H1 (cell line): ENCODE measurements around the gene OR14A16. TPM values are rescaled to one million over a fixed set of nuclear protein-coding genes. Genes with fewer than 3 reads are reported as not detected.

ENCODE experiments used
- BACH1 ChIP-seq: IDR thresholded peaks from 2 replicates; pipeline ENCODE4 v1.6.1; 2012; ENCODE audit warnings: low read length, improper control_type of control experiment
- TAF7 ChIP-seq: optimal IDR thresholded peaks from 2 replicates; pipeline ENCODE3; 2011; ENCODE audit warnings: low read depth, mild to moderate bottlenecking, inconsistent platforms, low read length, moderate library complexity, borderline replicate concordance
- polyA plus RNA-seq, 7 experiments: library from polyadenylated mRNA; depleted of rRNA in 3 of 7; stranded (reverse) in 5 of 7; unstranded in 2 of 7; fragments of >200 nt in 5 of 7; fragments of 200-250 nt in 2 of 7; gene quantifications; 1 replicate in 5 of 7; 2 replicates in 1 of 7; 4 replicates in 1 of 7; pipeline versions ENCODE4 v1.2.1 to v1.2.3, GENCODE V29; 2011 to 2013; ENCODE audit warnings: missing spikeins in 2 of 7, mixed read lengths in 2 of 7
- total RNA-seq: library from RNA; stranded (reverse); fragmentation: NEBNext Ultra II Directional; extraction: Animal tissue kit (Norgen Biotek cat#: 25700); gene quantifications from 2 replicates; pipeline ENCODE4 v1.2.1, GENCODE V29; 2021

The OR14A16 gene
- total and polyA plus RNA-seq, 2 of the 8 experiments (the other 6 are each of a cell fraction or from before 2014, with no cell fraction given) = not detected

GRCh38 chr1:247862756-247863155, 38.8 kb upstream of the OR14A16 start (continued):
- TF ChIP-seq TAF7 (no peak), BACH1 (no peak)
- TF ChIP-seq, all 59 proteins: peak for 0
